Measurements from ENCODE around the gene HOXD8. TPM values are rescaled to one million over a fixed set of nuclear protein-coding genes. Genes with fewer than 3 reads are reported as not detected.
A peak's percentile ranks its signal among the peaks of the same experiment; 100 is the strongest.

The HOXD8 gene
- total and polyA plus RNA-seq, 9 donors: 29.2 to 50.6 (median 36.2) TPM

DNA sequence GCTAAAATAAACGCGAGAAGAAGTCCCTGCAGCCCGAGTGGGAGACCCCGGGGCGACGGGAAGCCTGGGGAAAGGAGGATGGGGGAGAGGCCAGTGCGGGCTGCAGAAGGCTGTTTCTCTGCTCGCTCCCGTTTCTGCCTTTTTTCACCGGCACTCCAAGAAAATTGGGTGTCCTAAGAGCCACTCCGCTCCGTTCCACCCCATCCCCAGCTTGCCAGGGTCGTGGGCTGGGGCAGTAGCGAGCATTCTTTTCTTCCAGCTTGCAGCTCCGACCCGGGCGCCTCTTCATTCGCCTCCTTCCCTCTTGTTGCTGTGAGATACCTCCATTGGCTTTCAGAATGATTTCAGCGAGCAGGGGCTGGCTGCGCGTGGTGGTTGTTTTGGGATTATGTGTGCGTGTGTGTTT is 28.7 kb downstream of the HOXD8 start:
- TF ChIP-seq, protein P1, sequence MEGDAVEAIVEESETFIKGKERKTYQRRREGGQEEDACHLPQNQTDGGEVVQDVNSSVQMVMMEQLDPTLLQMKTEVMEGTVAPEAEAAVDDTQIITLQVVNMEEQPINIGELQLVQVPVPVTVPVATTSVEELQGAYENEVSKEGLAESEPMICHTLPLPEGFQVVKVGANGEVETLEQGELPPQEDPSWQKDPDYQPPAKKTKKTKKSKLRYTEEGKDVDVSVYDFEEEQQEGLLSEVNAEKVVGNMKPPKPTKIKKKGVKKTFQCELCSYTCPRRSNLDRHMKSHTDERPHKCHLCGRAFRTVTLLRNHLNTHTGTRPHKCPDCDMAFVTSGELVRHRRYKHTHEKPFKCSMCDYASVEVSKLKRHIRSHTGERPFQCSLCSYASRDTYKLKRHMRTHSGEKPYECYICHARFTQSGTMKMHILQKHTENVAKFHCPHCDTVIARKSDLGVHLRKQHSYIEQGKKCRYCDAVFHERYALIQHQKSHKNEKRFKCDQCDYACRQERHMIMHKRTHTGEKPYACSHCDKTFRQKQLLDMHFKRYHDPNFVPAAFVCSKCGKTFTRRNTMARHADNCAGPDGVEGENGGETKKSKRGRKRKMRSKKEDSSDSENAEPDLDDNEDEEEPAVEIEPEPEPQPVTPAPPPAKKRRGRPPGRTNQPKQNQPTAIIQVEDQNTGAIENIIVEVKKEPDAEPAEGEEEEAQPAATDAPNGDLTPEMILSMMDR (IDR thresholded peaks at IDR 0.05): no peak
- TF ChIP-seq POLR2A (IDR thresholded peaks at IDR 0.05) (no peak), EP300 (IDR thresholded peaks at IDR 0.05) (no peak)
- no peaks in the 10 kb centered on the region for H3K36me3 ChIP-seq
- DNase-seq: peak in 1 of 5 donors; percentile 14
- 68 to 84% (median 83%) methylated on average over 22 of the region's 22 CpGs for WGBS, 3 donors
- H3K4me3 ChIP-seq: peak overlapping the region; percentile 42
- H3K27ac ChIP-seq: no peak overlapping the region
- intact Hi-C loops (cut with DNase I): loop anchor here in 1 of 4 donors (5.0 kb wide), 1 partner anchor 299 kb away; no protein-coding TSS in a partner anchor
- no peaks in the 10 kb centered on the region for H3K27me3 ChIP-seq
- H3K4me1 ChIP-seq (ENCODE audit: insufficient read depth): no peaks in the 10 kb centered on the region
- H3K9me3 ChIP-seq: no peaks in the 10 kb centered on the region

DNA sequence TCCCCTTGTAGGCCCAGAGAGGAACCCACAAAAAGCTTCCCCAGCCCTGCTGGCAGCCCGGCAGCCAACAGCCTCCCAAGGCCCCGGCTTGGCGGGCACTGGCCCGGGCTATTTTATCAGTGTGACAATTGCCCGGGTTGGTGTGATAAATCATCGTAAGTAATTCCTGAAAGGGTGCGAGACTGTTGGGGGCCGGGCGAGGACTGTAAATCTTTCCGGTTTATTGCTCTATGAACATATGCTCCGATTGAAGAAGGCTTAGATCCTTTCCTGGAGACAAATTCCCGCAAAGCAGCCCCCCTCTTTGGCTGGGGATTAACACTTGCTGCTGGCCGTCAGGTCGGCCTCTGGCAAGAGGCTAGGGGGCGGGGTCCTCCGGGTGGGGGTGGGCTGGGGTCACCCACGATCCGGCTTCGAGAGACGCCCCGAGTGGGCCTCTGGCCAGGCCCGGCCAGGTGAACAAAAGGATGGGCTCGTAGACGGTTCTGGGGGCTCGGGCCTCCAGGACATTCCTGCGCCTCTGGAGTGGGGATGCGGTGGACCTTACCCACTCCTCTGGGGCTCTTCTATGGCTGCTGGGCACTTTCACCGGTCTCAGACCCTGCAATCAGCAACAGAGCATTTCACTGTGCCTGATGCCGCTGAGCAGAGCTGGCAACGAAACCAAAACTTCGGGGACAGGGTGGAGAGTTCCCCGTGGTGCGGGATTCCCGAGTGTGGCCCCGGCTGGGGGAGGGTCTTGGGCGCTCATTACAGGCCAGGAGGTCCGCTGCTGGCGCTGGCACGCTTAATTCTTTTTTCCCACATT is 29.6 kb downstream of the HOXD8 start:
- Histone ChIP-seq H3K4me1 (ENCODE audit: insufficient read depth) (no peaks in the 10 kb centered on the region), H3K36me3 (no peaks in the 10 kb centered on the region), H3K27ac (no peak overlapping the region), H3K27me3 (no peaks in the 10 kb centered on the region), H3K4me3 (no peak overlapping the region), H3K9me3 (peaks cover 0 to 4% of the 10 kb centered on the region in 2 donors)
- intact Hi-C loops (cut with DNase I): loop anchor here in 2 of 4 donors (1.0 to 5.0 kb wide), 2 partner anchors 32 to 298 kb away; no protein-coding TSS in a partner anchor
- TF ChIP-seq EP300 (IDR thresholded peaks at IDR 0.05) (no peak), POLR2A (IDR thresholded peaks at IDR 0.05) (no peak)
- TF ChIP-seq, protein P1 (IDR thresholded peaks at IDR 0.05): no peak
- WGBS, 3 donors: 74 to 89% (median 80%) methylated on average over 34 to 39 of the region's 39 CpGs
- DNase-seq: peak in 1 of 5 donors; percentile 12

DNA sequence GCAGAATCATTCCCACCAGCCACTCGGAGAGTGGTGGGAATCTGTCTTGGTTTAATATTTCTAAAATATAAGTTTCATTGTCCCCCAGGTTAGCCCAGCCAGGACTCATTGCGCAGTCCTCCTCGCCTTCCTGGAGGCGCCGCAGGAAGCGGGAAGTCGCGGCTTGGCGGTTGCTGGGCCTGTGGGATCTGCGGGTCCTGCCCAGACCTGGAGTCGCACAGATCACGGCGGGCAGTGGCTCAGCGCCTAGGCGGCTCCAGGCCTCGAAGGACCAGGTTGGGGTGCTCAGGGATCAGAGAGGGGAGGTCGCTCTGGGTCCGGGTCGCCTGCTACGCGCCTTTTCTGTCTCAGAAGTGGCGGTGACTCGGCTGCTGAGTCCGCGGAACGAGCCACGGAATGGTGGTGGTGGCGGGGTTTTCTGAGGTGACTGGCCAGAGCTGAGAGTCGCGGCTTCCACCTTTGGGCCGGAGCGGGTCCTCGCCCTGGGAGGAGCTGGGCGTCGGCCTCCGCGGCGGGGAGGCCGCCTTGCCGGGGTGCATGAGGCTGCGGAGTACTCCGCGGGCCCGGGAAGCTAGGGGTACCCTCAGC is 30.3 kb downstream of the HOXD8 start:
- Histone ChIP-seq H3K9me3 (peaks cover 0 to 4% of the 10 kb centered on the region in 2 donors), H3K4me3 (peak overlapping the region; percentile 30), H3K4me1 (ENCODE audit: insufficient read depth) (no peaks in the 10 kb centered on the region), H3K36me3 (no peaks in the 10 kb centered on the region), H3K27me3 (no peaks in the 10 kb centered on the region), H3K27ac (no peak overlapping the region)
- WGBS, 3 donors: 60 to 71% (median 65%) methylated on average over 33 to 44 of the region's 44 CpGs
- intact Hi-C loops (cut with DNase I): loop anchor here in 2 of 4 donors (1.0 to 5.0 kb wide), 2 partner anchors 32 to 298 kb away; no protein-coding TSS in a partner anchor
- peak in 1 of 5 donors; percentile 23 for DNase-seq
- TF ChIP-seq EP300 (IDR thresholded peaks at IDR 0.05): no peak
- no peak for TF ChIP-seq POLR2A (IDR thresholded peaks at IDR 0.05)
- TF ChIP-seq, protein P1 (IDR thresholded peaks at IDR 0.05): no peak

DNA sequence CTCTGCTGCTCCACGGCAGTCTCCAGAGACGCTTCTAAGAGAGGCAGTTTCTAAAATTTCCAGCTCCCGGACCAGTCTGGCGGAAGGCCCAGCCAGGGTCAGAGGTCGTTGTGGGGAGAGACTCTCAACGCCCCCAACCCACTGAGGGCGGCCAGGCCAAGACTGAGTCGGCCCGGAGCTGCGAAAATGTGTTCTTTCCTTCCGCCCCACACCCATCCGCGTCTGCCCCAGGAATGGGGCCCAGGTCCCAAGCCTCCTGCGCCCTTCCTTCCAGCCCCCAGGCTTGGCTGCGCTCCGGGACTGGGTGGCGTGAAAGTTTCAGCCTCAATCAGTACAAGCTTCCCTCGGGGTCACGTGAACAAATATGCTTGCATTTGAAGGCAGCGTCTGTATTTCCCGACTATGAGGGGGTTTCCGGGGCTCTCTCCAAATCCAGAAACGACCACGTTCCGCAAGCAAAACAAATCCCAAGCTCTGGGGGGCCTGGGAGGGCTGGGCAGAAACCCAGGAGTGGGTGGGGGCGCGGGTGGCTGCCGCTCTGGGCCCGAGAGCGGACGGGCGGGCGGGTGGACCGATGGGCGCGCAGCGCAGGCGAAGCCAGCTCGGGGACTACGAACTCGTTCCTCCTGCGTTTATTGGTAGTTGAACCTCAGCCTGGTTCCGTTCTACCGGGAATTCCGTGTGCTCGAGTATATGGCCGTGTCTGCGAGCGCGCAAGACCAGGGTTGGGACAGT is 30.9 kb downstream of the HOXD8 start:
- intact Hi-C loops (cut with DNase I): no loop called here
- Histone ChIP-seq H3K36me3 (no peaks in the 10 kb centered on the region), H3K27ac (no peak overlapping the region), H3K27me3 (no peaks in the 10 kb centered on the region), H3K4me3 (peak overlapping the region; percentile 30), H3K4me1 (ENCODE audit: insufficient read depth) (peaks cover under 1% of the 10 kb centered on the region), H3K9me3 (peaks cover 0 to 4% of the 10 kb centered on the region in 2 donors)
- peak in 1 of 5 donors; percentile 62 for DNase-seq
- TF ChIP-seq EP300 (IDR thresholded peaks at IDR 0.05) (no peak), POLR2A (IDR thresholded peaks at IDR 0.05) (no peak)
- TF ChIP-seq, protein P1 (IDR thresholded peaks at IDR 0.05): no peak
- 62 to 69% (median 66%) methylated on average over 50 of the region's 50 CpGs for WGBS, 3 donors

Data from ovary (tissue), 9 donors.